NCI-H1436 treated with DMSO at 0.1 percent for 48 hours (cell line): ENCODE data around the gene SHISA7.

Experiments used
- DNase-seq: peaks from one replicate; lab custom pipeline; 2025; lab: John Stamatoyannopoulos, UW

Gene SHISA7

DNA sequence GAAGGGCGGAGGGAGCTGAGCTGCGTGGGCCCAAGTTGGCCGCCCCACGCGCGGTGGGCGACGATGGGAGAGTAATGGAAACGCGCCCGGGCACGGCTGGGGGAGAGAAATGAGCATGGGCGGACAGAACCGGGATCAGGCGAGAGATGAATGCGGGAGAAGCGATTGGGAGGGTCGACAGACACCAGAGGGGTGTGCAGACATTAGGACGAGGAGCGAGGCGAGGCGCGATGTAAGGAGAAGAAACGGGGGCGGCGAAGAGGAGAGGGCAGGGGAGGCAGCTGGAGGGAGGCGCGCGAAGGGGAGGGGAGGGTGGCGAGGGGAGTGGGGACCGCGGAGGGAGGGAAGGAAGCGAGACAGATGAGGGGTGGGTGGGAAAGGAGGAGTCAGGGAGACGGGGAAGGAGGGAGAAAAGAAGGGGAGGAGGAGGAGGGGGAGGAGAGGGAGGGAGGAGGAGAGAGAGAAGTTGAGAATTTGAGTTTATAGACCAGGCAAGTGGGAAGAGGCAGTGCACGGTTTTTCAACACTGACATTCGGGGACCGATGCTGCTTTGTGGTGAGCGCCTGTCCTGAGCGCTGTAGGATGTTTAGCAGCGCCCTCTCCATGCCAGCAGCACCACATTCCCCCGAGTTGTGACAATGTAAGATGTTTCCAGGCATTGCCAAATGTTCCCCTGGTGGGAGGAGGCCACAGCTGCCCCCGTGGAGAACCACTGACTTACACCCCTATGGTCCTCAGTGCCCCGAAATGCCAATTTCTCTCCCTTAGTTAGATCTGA, at the start of gene SHISA7:
SHISA7 (minus strand) TSS at position 256 of the 779 bp plus-strand sequence. CDS start 437 bp downstream, outside the sequence.
- DNase-seq: no peak

- DNase-seq: peak; percentile 22
Observed at GRCh38 chr19:55492362-55492944, 49.4 kb upstream of the SHISA7 start.

- DNase-seq: no peak
Observed at GRCh38 chr19:55491546-55492360, 48.7 kb upstream of the SHISA7 start.

DNA sequence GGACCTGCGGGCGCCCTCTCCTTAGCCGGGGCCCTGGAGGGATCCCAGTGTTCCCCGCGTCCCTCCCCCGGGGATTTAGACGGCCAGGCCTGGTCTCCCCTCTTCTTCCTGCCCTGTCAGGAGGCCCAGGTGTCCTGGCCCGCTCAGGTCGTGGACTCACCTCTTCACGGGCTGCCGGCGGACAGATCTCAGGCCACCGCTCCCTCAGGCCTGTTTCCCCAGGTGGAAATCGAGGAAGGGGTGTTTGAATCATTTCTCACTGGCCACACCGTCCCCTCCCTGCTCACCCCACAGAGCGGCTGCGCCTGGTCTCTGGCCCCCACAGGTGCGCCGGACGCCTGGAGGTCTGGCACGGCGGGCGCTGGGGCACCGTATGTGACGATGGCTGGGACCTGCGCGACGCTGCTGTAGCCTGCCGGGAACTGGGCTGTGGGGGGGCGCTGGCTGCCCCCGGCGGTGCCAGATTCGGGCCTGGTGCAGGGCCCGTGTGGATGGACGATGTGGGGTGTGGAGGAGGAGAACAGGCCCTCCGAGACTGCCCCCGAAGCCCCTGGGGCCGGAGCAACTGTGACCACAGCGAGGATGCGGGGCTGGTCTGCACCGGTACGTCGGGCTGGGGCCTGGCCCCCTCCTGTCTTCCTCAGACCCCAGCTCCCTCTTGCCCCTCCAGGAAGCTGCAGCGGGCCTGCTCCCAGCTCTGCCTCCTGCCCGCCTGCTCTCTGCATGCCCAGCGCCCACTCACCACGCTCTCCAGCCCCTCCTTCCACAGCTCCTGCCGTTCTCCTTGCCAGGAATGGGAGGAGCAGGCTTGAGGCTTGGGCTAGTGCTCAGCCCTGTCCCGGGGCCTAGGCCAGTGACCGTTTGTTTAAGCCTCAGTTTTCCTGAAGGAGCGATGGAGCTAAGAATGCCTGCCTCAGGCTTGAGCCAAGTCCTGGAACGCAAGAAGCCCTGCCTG, 47.7 kb upstream of the SHISA7 start:
- no peak for DNase-seq

DNA sequence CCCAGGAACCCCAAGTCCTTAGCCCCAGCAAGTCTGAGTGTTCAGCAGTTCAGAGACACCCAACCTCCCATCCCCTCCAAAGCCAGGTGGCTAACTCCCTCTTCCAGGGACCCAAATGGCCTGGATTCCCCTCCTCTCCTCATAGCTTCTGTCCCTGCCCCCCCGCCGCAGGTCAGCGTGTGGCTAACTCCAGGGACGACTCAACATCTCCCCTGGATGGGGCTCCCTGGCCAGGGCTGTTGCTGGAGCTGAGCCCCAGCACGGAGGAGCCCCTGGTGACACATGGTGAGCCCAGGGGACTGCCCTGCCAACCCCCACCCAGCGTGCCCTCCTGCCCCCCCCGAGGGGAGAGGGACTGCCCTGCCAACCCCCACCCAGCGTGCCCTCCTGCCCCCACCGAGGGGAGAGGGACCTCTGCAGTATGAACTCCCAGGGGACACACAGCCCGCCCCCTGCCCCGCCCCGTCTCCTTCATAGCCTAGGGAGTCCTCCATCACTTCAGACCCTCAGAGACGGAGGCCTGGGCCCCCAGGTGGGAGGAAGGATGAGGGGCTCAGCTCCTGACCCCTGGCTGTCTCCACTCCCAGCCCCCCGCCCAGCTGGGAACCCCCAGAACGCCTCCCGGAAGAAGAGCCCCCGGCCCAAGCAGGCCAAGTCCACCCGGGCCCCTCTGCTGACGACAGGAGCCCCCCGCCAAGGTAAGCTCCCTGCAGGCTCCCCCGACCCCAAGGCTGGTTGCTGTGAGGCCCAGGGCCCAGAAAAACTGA, 46.8 kb upstream of the SHISA7 start:
- no peak for DNase-seq

GRCh38 chr19:55488986-55489710, 46.0 kb upstream of the SHISA7 start:
- DNase-seq: no peak

- DNase-seq: no peak
Observed at GRCh38 chr19:55487924-55488687, 45.0 kb upstream of the SHISA7 start, which contains the start of gene SSC5D. SSC5D (plus strand) TSS chr19:55488436; CDS start chr19:55488590, 154 bp downstream.

- no peak for DNase-seq
Observed at GRCh38 chr19:55486971-55487923, 44.1 kb upstream of the SHISA7 start.

DNA sequence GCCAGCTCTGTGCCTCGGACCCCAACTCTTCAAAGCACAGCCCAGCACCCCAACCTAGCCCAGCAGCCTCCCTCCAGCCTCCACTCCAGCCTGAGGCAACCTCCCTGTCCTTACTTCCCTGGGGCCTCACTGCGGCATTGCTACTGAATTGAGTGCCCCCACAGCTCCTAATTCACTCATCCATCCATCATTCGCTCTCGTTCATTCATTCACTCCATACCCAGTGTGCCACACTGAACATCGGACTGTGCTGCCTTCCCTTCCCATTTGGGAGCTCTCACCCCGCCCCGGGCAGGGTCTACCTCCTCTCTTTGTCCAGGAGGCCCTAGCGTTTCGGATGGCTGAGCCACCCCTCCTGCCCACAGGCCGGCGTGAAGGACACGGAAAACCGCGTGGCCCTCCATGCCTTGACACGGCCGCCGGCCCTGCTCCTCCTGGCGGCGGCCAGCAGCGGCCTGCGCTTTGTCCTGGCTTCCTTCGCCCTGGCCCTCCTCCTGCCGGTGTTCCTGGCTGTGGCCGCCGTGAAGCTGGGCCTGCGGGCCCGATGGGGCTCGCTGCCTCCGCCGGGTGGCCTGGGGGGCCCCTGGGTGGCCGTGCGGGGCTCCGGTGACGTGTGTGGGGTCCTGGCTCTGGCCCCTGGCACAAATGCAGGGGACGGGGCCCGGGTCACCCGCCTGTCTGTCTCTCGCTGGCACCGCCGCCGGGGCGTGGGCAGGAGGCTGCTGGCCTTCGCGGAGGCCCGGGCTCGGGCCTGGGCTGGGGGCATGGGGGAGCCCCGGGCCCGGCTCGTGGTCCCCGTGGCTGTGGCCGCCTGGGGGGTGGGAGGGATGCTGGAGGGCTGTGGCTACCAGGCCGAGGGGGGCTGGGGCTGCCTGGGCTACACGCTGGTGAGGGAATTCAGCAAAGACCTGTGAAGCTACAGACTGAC, 43.2 kb upstream of the SHISA7 start:
- no peak for DNase-seq

- no peak for DNase-seq
Observed at GRCh38 chr19:55485439-55486011, 42.4 kb upstream of the SHISA7 start.

- no peak for DNase-seq
Observed at GRCh38 chr19:55484593-55485438, 41.7 kb upstream of the SHISA7 start, which contains the start of gene NAT14. NAT14 (plus strand) TSS chr19:55485188; CDS start chr19:55485709, 521 bp downstream.

DNA sequence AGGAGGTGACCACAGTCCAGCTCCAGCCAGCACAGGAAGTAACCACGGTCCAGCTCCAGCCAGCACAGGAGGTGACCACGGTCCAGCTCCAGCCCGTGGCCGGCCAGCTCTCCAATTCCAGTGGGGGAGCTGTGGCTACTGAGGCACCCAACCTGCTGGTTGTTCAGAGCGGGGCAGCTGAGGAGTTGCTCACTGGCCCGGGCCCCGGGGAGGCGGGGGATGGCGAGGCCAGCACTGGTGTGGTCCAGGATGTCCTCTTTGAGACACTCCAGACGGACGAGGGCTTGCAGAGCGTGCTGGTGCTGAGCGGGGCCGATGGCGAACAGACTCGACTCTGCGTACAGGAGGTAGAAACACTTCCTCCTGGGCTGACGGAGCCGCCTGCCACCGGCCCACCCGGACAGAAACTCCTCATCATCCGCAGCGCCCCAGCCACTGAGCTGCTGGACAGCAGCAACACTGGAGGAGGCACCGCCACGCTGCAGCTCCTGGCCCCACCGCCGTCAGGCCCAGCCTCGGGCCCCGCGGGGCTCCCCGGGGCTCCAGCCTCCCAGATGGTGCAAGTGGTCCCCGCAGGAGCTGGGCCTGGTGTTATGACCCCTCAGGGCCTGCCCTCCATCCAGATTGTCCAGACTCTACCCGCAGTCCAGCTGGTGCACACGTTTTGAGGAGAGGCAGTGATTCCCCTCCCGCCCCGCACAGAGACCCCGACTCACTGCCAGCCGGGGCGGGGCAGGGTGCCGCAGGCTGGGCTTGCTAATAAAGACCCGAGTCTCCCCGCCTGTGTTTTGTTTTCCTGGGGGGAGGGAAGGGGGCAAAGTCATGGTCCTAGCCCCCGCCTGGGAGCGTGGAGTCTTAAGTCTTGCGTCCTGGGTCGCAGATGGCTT, 40.8 kb upstream of the SHISA7 start:
- DNase-seq: no peak

- no peak for DNase-seq
Observed at GRCh38 chr19:55482967-55483705, 40.0 kb upstream of the SHISA7 start.
